DMS53 (cell line): ENCODE results near the gene EPC1.
"Not testable (repeated sequence)": the region's sequence is repeated elsewhere in the genome, so short reads cannot be mapped to it uniquely, and the experiment has no call there.

Experiments
- DNase-seq: peaks from one replicate; lab custom pipeline; 2025; lab: John Stamatoyannopoulos, UW

EPC1 gene, protein sequence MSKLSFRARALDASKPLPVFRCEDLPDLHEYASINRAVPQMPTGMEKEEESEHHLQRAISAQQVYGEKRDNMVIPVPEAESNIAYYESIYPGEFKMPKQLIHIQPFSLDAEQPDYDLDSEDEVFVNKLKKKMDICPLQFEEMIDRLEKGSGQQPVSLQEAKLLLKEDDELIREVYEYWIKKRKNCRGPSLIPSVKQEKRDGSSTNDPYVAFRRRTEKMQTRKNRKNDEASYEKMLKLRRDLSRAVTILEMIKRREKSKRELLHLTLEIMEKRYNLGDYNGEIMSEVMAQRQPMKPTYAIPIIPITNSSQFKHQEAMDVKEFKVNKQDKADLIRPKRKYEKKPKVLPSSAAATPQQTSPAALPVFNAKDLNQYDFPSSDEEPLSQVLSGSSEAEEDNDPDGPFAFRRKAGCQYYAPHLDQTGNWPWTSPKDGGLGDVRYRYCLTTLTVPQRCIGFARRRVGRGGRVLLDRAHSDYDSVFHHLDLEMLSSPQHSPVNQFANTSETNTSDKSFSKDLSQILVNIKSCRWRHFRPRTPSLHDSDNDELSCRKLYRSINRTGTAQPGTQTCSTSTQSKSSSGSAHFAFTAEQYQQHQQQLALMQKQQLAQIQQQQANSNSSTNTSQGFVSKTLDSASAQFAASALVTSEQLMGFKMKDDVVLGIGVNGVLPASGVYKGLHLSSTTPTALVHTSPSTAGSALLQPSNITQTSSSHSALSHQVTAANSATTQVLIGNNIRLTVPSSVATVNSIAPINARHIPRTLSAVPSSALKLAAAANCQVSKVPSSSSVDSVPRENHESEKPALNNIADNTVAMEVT

DNA sequence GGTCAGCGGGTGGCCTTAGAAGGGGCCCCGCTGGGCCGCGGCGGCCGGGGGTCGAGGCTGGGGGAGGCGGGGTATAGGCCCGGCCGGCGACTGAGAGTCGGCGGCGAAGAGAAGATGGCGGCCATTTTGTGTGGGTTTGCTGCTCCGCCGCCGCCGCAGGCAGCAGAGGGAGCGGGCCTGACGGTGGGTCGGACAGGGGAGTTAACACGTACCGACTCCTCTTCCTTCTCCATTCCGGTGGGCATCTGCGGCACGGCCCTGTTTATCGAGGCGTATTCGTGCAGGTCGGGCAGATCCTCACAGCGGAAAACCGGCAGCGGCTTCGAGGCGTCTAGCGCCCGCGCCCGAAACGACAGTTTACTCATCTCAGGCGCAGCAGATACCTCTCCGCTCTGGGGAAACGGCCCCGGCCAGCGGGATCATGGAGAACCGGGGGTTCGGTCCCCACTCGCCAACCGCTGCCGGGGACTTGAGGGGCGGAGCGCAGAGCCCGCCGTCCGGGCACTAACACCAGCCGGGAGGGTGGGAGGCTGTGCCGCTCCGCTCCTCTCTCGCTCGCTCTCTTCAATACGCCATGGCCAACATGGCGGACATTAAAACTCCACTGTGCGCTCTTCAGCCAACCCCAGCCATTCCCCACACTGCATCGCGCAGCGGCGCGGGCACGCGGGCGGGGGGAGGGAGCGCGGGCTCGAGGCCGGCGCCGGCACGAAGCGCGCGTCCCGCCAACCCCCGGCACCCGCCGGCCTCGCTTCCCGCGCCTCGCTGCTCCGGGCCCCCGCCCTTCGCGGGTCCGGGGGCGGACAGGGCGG lies at the start of gene EPC1:
Gene EPC1 (minus strand): TSS at position 608 of the 812 bp plus-strand sequence. CDS start 243 bp downstream, at position 365.
- DNase-seq, result peak; percentile 94

DNA sequence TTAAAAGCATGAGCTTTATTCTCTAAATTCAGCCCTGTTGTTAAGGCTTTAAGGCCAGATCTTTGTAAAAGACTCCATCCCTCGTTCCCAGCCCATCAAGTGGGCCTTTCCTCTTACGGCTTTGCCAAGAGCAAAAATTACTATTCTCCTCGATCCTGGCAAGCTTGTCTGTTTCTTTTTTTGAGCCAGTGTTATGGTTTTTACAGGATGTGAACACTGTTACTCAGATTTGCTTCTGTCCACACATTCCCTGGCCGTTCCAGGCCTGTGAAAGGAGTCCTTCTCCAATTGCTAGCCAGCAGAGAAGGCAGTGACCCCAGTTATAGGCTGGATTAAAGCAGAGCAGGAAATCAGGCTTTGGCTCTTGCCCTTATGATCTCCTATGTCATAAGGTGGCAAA lies 47.0 kb upstream of the EPC1 start:
- DNase-seq, result no peak

DNA sequence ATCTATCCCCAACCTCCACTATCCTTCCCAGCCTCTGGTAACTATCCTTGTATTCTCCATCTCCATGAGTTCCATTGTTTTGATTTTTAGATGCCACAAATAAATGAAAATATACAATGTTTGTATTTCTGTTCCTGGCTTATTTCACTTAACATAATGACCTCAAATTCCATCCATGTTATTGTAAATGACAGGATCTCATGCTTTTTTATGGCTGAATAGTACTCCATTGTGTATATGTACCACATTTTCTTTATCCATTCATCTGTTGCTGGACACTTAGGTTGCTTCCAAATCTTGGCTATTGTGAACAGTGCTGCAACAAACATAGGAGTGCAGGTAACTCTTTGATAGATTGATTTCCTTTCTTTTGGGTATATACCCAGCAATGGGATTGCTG lies 45.3 kb upstream of the EPC1 start:
- DNase-seq, result not testable (repeated sequence)

DNA sequence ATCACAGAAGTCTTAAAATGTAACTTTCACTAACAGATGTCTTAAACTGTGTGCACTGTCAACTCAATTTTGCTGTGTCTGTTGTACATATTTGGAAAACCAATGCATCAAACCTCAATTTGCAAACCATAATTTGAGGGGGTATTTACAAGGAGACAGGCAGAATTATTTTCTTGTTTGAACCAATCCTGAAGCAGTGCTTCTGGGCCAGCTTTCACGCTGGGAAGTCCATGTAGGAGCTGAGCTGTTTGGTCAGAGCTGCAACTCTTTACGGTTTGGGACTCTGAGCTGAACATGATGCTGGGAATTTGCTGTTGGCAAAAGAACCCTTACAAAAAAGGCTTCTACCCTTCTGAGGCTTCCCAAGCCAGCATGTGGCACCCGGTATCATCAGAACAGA lies 43.2 kb upstream of the EPC1 start:
- DNase-seq, result no peak

DNA sequence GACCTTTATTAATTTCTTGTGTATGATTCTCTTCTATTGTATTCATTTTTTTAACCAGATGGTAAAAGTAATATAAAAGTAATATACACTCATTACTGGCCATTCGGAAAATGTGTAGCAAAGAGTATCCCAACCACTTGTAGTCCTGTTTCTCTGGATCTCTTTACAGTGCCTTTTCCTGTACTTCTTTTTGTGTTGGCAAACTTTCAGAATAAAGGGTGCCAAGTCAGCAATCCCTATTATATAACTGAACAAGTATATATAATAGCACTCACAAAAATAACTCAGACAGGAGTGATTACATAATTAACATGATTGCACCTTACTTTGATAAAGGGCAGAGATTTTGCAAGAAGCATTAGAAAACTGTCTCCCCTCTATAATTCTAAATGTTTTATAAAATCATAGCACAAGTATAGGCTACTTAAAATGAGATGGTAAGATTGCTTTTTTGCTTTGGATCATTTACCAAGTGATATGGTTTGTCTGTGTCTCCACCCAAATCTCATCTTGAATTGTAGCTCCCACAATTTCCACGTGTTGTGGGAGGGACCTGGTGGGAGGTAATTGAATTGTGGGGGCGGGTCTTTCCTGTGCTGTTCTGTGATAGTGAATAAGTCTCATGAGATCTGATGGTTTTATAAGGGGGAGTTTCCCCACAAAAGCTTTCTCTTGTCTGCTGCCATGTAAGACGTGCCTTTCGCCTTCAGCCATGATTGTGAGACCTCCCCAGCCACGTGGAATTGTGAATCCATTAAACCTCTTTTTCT lies 41.5 kb upstream of the EPC1 start:
- DNase-seq, result no peak

DNA sequence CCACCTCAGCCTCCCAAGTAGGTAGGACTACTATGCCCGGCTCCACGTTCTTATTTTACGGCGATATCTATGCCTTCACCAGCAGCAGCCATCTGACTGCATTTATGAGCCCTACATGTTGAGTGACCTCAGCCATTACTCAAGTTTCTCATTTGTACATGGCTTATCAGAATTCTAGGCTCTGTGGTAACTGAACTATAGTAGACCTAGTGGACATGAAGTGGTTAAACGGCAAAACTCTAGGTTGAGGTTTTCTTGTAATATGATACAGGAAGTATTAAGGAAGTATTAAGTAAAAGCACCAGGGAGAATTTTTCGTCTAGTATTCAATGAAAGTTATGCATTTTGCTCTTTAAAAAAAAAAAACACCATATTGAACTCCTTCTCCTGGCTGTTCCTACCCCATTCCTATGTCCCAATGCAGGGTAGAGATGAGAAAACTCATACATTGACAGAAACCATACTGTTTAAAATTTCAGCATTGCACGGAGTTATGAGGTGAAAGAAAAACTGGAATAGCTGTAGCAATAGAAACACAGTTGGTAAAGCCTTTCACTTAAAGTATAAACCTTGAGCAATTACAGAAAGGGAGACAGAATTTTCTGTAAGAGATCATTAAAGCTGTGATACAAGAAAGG lies 39.8 kb upstream of the EPC1 start:
- no peak for DNase-seq

DNA sequence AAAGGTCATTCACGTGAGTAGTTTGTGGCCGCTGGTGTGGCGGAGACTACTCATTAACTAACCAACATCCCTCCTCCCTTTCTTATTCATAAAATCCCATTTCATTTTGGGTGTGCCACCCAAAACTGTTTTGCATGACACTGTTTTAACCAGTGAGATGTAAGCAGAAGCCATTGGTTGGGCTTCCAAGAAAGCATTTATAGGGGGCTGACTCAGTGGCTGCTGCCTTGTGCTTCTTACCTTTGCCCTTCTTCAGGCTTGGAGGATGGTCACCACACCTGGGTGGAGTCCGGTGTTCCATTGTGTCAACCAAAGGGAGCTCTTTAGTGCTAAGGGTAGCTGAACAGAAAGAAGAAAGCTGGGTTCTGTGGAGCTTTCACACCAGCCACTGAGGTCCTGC lies 37.2 kb upstream of the EPC1 start:
- no peak for DNase-seq

DNA sequence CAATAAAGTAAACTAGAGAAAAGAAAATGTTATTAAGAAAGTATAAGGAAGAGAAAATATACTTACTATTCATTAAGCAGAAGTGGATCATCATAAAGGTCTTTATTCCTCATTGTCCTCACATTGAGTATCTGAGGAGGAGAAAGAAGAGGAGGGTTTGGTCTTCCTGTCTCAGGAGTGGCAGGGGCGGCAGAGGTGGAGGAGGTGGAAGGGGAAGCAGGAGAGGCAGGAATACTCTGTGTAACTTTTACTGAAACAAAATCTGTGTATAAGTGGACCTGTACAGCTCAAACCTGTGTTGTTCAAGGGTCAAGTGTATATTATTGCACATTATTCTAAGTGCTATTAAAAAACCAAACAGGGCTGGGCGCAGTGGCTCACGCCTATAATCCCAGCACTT lies 34.2 kb upstream of the EPC1 start:
- DNase-seq, result peak; percentile 47

DNA sequence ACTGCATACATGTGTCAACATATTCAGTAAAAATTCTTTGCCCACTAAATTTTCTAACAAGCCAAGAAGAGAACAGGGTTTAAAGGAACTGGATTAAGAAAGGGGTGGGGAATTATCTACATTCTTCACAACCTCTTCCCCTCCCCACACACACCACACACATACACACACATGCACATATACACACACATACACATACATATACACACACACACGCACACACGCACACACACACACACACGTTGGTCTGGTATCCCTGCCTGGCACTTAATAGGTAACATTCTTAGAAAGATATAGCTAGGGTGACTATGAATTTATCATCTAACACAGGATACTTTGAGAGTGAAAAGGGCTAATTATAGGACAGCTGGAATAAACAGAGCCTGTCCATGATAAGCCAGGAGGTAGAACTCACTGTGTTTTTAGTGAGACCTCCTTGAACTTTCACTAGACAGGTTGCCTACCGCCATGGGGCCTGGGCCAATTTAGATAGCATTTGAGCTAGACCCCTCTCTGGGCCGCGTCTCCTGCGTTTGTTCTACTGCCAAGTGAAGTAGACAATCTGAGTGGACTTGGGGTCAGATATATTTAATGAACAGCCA lies 33.1 kb upstream of the EPC1 start:
- peak; percentile 47 for DNase-seq

DNA sequence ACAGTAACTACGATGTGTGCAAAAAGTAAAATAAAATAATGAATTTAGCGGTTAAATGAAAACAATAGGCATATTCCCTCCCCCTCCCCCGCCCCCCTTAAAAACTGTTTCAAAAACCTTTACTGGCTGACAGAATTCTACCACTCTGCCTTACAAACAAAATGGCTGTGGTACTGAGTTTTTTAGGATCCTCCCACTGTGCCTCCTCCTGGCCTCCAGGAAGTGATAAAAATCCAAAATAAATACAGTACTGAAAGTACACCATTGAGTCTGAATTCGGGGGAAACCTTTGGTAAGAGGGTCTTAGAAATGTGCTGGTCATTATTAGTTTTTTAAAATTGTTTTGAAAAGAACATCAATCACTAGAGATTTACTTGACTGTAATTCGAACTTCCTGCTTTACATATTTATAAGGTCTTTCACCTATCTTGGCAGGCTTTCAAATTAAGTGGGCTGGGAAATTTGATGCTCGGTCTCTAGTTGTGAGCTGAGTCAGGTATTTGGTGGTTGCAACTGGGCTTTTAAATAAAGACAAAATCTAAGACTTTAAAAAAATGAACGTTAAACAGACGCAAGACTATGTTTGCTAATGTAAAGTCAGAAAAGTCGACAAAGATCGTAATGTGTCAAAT lies 32.5 kb upstream of the EPC1 start:
- peak; percentile 80 for DNase-seq

DNA sequence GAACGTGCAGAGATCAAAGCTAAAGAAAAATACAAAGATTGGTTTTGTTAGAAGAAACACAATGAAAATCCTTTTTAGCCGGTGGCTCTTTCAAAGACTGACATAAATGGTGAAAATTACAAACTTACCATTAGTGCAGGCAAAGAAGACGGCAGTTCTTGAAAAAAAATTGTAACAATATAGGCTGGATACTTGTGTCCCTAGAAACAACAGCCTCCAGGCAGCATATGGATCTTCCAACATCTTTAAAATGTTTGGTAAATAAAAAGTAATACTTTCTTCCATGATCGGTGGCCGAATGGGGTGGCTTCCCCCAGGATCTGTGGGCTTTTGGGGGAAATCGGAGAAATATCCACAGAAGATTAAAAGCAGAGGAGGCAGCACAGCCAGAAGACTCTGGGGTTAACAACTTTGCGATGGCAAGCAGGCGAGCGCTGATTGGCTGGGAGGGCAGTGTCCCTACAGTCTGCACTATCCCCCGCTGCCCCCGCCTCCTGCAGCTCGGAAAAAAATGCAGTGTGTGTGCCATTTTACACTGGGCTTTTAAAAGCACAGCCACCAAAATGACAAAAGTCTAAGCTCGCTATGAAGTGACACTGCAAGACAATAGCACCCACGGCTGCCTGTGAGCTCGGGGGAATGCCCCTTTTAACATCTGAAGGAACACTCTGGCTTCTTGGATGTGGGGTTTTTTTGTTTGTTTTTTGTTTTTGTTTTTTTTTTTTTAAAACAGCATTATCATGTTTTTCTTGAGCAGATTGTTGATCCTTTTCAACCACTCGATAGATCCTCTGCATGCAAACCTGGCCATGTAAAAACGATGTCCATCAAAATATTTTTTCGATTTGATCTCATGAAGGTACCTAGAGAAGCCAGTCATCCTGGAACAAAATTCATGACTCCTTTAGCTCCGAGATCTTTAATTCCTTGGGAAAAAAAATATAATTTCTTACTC lies 31.7 kb upstream of the EPC1 start:
- peak; percentile 96 for DNase-seq

DNA sequence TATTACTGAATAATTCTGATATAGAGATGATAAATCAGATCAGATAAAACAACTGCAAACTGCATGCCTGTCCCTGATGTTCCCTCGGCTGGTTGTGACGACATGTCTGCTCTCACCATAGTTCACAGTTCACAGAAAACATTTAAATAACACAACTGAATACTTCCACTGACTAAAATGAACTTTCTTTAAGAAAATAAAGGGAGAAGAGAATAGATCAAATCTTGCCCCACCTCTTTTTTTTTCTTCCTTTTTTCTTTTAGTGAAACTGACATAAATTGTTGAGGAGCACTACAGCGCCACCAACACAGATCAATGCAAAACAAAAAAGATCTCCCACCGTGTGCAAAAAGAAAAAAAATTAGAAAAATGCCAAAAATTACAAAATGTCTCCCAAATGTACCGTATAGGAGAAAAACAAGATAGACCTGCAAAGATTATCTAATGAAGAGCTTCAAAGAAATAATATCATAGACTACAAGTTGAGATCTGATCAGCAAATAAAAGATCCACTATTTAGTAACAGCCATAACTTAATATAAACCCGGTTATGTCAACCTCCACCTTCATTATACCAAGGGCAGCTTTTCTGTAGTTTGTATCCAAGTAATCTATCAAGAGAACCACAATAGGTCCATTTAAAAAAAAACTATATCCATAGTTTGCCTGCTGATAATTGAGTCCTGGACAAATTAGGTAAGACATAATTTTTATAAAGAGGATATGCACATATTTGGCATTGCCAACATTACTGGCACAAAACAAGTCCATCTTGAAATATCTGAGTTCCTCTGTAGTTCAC lies 30.7 kb upstream of the EPC1 start:
- peak; percentile 71 for DNase-seq

DNA sequence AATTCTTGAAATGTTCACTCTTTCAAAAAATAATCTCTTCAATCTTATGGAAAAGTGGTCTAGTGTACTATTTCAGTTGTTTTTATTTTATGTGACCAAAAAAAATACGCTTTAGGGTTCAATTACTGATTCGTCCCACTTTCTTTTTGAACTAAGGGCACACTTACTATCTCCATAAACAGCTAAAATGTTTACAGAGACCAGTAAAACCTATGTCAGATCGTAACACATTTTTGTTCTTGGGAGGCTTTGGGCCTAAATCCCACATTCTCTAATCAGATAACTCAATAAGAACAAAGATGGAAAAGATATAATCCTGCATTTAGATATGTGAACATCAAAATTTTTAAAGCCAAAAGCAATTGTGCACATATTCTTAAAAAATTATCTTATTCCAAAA lies 29.8 kb upstream of the EPC1 start:
- DNase-seq, result peak; percentile 6

DNA sequence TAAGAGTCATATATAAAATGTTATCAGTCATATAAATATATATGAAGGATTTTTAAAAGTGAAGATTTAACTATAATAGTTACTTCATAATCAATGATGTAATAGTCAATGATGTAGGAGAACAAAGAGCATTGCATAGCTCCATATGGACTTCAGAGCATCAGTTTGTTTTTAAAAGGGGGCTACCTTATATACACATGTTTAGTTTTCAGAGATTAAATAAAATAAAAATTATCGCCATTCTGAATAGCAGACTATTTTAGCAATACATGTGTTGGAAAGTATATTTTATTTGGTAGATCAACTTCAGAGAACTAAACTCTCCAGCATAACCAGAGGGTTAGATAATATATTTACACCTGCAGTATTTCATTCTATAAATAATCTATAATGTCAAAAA lies 29.1 kb upstream of the EPC1 start:
- DNase-seq, result peak; percentile 5

DNA sequence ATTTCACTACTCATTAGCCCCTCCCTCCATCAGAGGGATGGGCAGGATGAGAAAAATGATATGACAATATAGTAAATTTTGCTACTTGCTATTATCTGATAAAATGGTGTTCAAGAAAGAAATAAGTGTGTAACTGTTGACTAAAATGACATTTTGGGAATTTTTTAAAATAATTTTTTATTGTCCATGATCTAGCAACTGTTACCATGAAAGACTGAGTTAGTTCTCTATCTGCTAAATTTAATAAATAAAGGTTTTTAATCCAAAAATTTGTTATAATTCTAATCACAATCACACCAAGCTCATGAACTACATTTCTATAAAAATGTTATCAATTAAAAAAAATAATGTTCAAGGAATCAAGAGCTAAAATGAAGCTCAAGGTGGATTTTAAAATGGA lies 28.7 kb upstream of the EPC1 start:
- DNase-seq, result no peak

DNA sequence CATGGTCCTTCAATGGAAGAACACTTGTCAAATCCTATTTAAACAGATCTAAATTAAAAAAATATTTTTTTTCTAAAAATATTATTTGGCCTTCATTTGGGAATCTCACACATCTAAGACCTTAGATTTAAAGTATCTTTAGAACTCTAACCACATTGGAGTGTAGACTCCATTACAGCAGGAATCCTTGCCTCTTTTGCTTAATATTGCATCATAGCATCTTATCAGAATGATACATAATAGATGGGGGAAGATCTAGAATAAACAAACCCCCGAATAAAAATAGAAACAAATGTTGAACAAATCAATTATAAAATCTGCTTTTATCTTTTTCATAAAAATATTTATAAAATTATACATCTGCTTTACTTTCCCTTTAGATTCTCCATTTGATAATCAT lies 27.6 kb upstream of the EPC1 start:
- no peak for DNase-seq

DNA sequence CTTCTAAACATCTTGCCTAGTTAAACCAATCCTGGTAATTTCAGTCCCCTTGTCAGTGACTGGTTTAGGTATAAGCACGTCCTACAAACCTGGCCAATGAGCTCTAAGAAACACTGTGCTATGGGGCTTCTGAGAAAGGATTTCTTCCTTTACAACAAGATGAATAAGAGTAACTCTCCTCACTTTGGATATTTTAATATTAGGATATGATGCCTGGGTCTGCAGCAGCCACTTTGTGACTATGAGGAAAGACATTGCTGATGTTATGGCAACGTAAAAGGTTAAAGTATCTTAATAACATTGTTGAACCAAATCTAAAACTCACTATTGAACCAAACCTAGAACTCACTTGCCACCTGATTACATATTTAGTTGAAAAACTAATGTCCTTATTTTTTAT lies 26.5 kb upstream of the EPC1 start:
- DNase-seq, result no peak

DNA sequence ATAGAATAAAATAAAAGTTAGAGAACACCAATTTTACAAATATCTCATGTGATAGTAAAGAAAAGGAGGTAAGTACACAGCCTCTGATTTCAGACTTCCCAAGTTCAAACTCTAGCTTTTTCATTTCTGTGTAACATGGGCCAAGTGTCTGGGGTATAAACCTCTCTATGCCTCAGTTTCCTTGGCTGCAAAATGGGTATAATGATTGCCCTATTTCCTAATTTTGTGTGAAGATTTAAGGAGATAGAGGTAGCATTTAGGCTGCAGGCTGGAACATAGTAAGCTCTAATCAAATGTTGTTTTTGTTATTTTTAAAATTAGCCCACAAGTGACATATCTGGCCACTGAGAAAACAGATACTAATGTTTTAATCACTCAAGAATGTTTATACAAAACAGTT lies 26.1 kb upstream of the EPC1 start:
- no peak for DNase-seq
